Kidney glomerular epithelial cell (primary cell): Measurements from ENCODE around the gene FAM229A.
"Not testable (repeated sequence)": the region's sequence is repeated elsewhere in the genome, so short reads cannot be mapped to it uniquely, and the experiment has no call there.

Experiments used
- DNase-seq: peaks from one replicate; lab custom pipeline; 2025; lab: John Stamatoyannopoulos, UW

FAM229A gene

GRCh38 chr1:32362474-32363313 is at the start of gene FAM229A, which contains the start of gene TSSK3:
Gene FAM229A, minus strand, starts transcription at chr1:32362485. Its CDS starts 394 bp downstream, at chr1:32362091.
Gene TSSK3, plus strand, starts transcription at chr1:32362539. Its CDS starts 163 bp downstream, at chr1:32362702.
- no peak for DNase-seq

- no peak for DNase-seq
These were observed 49.0 kb upstream of the FAM229A start for GRCh38 chr1:32411261-32411660.

GRCh38 chr1:32406629-32407111 is 44.4 kb upstream of the FAM229A start:
- DNase-seq, result no peak

- no peak for DNase-seq
These were observed 43.6 kb upstream of the FAM229A start for GRCh38 chr1:32405672-32406467.

- DNase-seq, result no peak
These were observed 42.7 kb upstream of the FAM229A start for GRCh38 chr1:32404946-32405345.

GRCh38 chr1:32400876-32401631 is 38.8 kb upstream of the FAM229A start:
- DNase-seq, result peak; percentile 63

GRCh38 chr1:32399843-32400242 is 37.6 kb upstream of the FAM229A start:
- no peak for DNase-seq

- peak; percentile 22 for DNase-seq
These were observed 36.1 kb upstream of the FAM229A start for GRCh38 chr1:32398401-32398800.

GRCh38 chr1:32396524-32396923 is 34.2 kb upstream of the FAM229A start:
- not testable (repeated sequence) for DNase-seq

GRCh38 chr1:32394890-32395432 is 32.7 kb upstream of the FAM229A start:
- DNase-seq, result no peak

GRCh38 chr1:32394141-32394889 is 32.0 kb upstream of the FAM229A start, which contains the start of gene BSDC1:
Gene BSDC1, minus strand, starts transcription at chr1:32394441. Its CDS starts 27 bp downstream, at chr1:32394414.
- peak; percentile 96 for DNase-seq

GRCh38 chr1:32393832-32394140 is 31.5 kb upstream of the FAM229A start:
- DNase-seq, result no peak

GRCh38 chr1:32393136-32393535 is 30.9 kb upstream of the FAM229A start:
- no peak for DNase-seq

GRCh38 chr1:32392325-32392724 is 30.0 kb upstream of the FAM229A start:
- DNase-seq, result no peak

- no peak for DNase-seq
These were observed 28.9 kb upstream of the FAM229A start for GRCh38 chr1:32390904-32391870.

- no peak for DNase-seq
These were observed 26.4 kb upstream of the FAM229A start for GRCh38 chr1:32388641-32389040.

GRCh38 chr1:32386676-32387392 is 24.5 kb upstream of the FAM229A start:
- DNase-seq, result no peak

GRCh38 chr1:32380057-32380456 is 17.8 kb upstream of the FAM229A start:
- no peak for DNase-seq

GRCh38 chr1:32377541-32378220 is 15.4 kb upstream of the FAM229A start:
- no peak for DNase-seq
